Adrenal gland (tissue), 12 donors: ENCODE measurements around the gene CFAP299. TPM values are rescaled to one million over a fixed set of nuclear protein-coding genes. Genes with fewer than 3 reads are reported as not detected.

Experiments used
- DNase-seq, 7 donors: peaks; one replicate each; pipeline ENCODE4 v3.0.0-alpha.2; 2019 to 2020
- H3K27ac ChIP-seq, 5 donors: fragments of 200-600 bp; sonication (generic) in 4 of 5; 1 replicate in 3 of 5; 2 replicates in 2 of 5; pipeline versions ENCODE4 v1.5.1 to v1.8.0; 2016 to 2020; ENCODE audit warnings: mild to moderate bottlenecking in 1 of 5
- H3K27me3 ChIP-seq: fragments of 200-600 bp; 2 replicates; pipeline ENCODE4 v1.8.0; 2021
- H3K36me3 ChIP-seq, 2 donors: fragments of 200-600 bp; replicated peaks in 1 of 2; 1 replicate in 1 of 2; 2 replicates in 1 of 2; pipeline versions ENCODE4 v1.5.1 to v1.8.0; 2018 to 2022
- H3K4me1 ChIP-seq, 2 donors: fragments of 200-600 bp; replicated peaks in 1 of 2; 1 replicate in 1 of 2; 2 replicates in 1 of 2; pipeline versions ENCODE4 v1.5.1 to v1.8.0; 2018 to 2021
- H3K4me3 ChIP-seq, 4 donors: fragments of 200-600 bp; sonication (generic) in 3 of 4; one replicate each; pipeline ENCODE4 v1.5.1; 2016 to 2018
- H3K9me3 ChIP-seq, 3 donors: fragments of 200-600 bp; sonication (generic) in 1 of 3; replicated peaks in 1 of 3; 1 replicate in 2 of 3; 2 replicates in 1 of 3; pipeline versions ENCODE4 v1.5.1 to v1.8.0; 2016 to 2021
- CTCF ChIP-seq, 6 experiments: fragments of 450-650 bp in 4 of 6; fragments of 200-600 bp in 2 of 6; sonication (generic) in 1 of 6; IDR thresholded peaks; 1 replicate in 5 of 6; 2 replicates in 1 of 6; pipeline versions ENCODE4 v1.5.1 to v1.8.0; 2016 to 2021; ENCODE audit warnings: antibody characterized with exemption in 6 of 6, mild to moderate bottlenecking in 2 of 6, moderate library complexity in 1 of 6
- POLR2A ChIP-seq, 2 donors: fragments of 450-650 bp; IDR thresholded peaks; one replicate each; pipeline ENCODE4 v1.6.1; 2017; ENCODE audit warnings: antibody characterized with exemption in 2 of 2, mild to moderate bottlenecking in 2 of 2, moderate library complexity in 1 of 2
- WGBS, 4 donors: extraction: QIAGEN DNeasy Blood & Tissue Kit in 2 of 4; methylation state at CpG; one replicate each; pipeline versions ENCODE4 v1.1.5 to v1.1.7; 2013 to 2017; 5-methylcytosine and 5-hydroxymethylcytosine counted together
- intact Hi-C, 2 donors: fragments of 100-400 bp; cut with DNase I; formaldehyde crosslinking; loops; one replicate each; pipeline versions ENCODE4 v1.14.1 to v1.15.0; 2022 to 2023
- polyA plus RNA-seq, 3 donors: library from polyadenylated mRNA; stranded (reverse); fragments of 200-250 nt in 2 of 3; fragments of 350-450 nt in 1 of 3; fragmentation: Illumina TruSeq in 1 of 3; extraction: RNeasy Lipid Tissue Mini Kit (QIAGEN cat#74804) in 1 of 3; gene quantifications; one replicate each; pipeline ENCODE4 v1.2.3, GENCODE V29; 2013 to 2014
- total RNA-seq, 9 donors: library from RNA; depleted of rRNA in 4 of 9; stranded (reverse); fragments of >200 nt in 4 of 9; fragments of 120-200 nt in 1 of 9; fragmentation: NEBNext Ultra II Directional in 1 of 9; extraction: Animal tissue kit (Norgen Biotek cat#: 25700) in 1 of 9; gene quantifications; one replicate each; pipeline versions ENCODE4 v1.1.0 to v1.2.4, GENCODE V29; 2013 to 2023
- donor health status: healthy with polysubstance abuse.
- donor health status: Bipolar disorder and iron deficiency.
- donor health status: DM: yes; HTN: yes; CAD: no.
- donor health status: DM: no; HTN: no; CAD: no.
- donor health status: DM: no; HTN: no; CAD: no.
- donor health status: DM: yes; HTN: yes; CAD: no.

CFAP299 gene
- total and polyA plus RNA-seq, 12 donors: not detected

GRCh38 chr4:80540785-80541469, 205.4 kb downstream of the CFAP299 start:
- no peaks in the 10 kb centered on the region for H3K4me1 ChIP-seq
- H3K4me3 ChIP-seq: no peak overlapping the region
- no peak overlapping the region for H3K27ac ChIP-seq
- intact Hi-C loops: no loop called here
- no peaks in the 10 kb centered on the region for H3K9me3 ChIP-seq
- WGBS, 4 donors: 55 to 73% (median 71%) methylated on average over 5 of the region's 5 CpGs
- no peak for DNase-seq
- TF ChIP-seq POLR2A (IDR thresholded peaks at IDR 0.05) (no peak), CTCF (IDR thresholded peaks at IDR 0.05) (no peak)
- H3K36me3 ChIP-seq: no peaks in the 10 kb centered on the region
- no peaks in the 10 kb centered on the region for H3K27me3 ChIP-seq

- Histone ChIP-seq H3K4me1 (no peaks in the 10 kb centered on the region), H3K27ac (no peak overlapping the region), H3K36me3 (no peaks in the 10 kb centered on the region), H3K4me3 (no peak overlapping the region), H3K9me3 (no peaks in the 10 kb centered on the region), H3K27me3 (no peaks in the 10 kb centered on the region)
- 88 to 100% (median 91%) methylated on average over 1 to 2 of the region's 2 CpGs for WGBS, 4 donors
- TF ChIP-seq POLR2A (IDR thresholded peaks at IDR 0.05) (no peak), CTCF (IDR thresholded peaks at IDR 0.05) (no peak)
- intact Hi-C loops: no loop called here
- DNase-seq: no peak
These were observed 207.2 kb downstream of the CFAP299 start for GRCh38 chr4:80542747-80543146.

- no peak overlapping the region for H3K27ac ChIP-seq
- no peak for DNase-seq
- no peak overlapping the region for H3K4me3 ChIP-seq
- 79 to 90% (median 80%) methylated on average over 3 of the region's 3 CpGs for WGBS, 4 donors
- H3K9me3 ChIP-seq: no peaks in the 10 kb centered on the region
- H3K4me1 ChIP-seq: no peaks in the 10 kb centered on the region
- no peaks in the 10 kb centered on the region for H3K27me3 ChIP-seq
- intact Hi-C loops: no loop called here
- H3K36me3 ChIP-seq: no peaks in the 10 kb centered on the region
- no peak for TF ChIP-seq POLR2A (IDR thresholded peaks at IDR 0.05)
- TF ChIP-seq CTCF (IDR thresholded peaks at IDR 0.05): no peak
These were observed 224.8 kb downstream of the CFAP299 start for GRCh38 chr4:80560337-80560736.

- Histone ChIP-seq H3K27me3 (no peaks in the 10 kb centered on the region), H3K36me3 (no peaks in the 10 kb centered on the region), H3K4me3 (no peak overlapping the region), H3K4me1 (no peaks in the 10 kb centered on the region), H3K27ac (no peak overlapping the region), H3K9me3 (no peaks in the 10 kb centered on the region)
- DNase-seq: no peak
- intact Hi-C loops: no loop called here
- TF ChIP-seq CTCF (IDR thresholded peaks at IDR 0.05) (no peak), POLR2A (IDR thresholded peaks at IDR 0.05) (no peak)
- WGBS, 4 donors: 57 to 59% (median 58%) methylated on average over 5 of the region's 5 CpGs
These were observed 230.8 kb downstream of the CFAP299 start for GRCh38 chr4:80566203-80566872.
